GM23248 (cell line): ENCODE measurements around the gene VAV2.

Experiments used
- EZH2 ChIP-seq: fragments of 200-600 bp; sonication (generic); IDR thresholded peaks from 2 replicates; pipeline ENCODE4 v1.6.1; 2018; ENCODE audit warnings: antibody characterized with exemption, mild to moderate bottlenecking; ENCODE audit not compliant: insufficient read depth, poor library complexity, severe bottlenecking
- EZH2phosphoT487 ChIP-seq: fragments of 200-600 bp; sonication (generic); IDR thresholded peaks from 2 replicates; pipeline ENCODE4 v1.6.1; 2018; ENCODE audit warnings: antibody characterized with exemption, moderate library complexity, mild to moderate bottlenecking, low read depth; ENCODE audit not compliant: insufficient read depth

- TF ChIP-seq EZH2 (no peak), EZH2phosphoT487 (no peak)
Observed at GRCh38 chr9:133953976-133954709, 38.0 kb downstream of the VAV2 start.
